Measurements from ENCODE around the gene IGSF21. TPM values are rescaled to one million over a fixed set of nuclear protein-coding genes. Genes with fewer than 3 reads are reported as not detected.

Gene IGSF21
- total and polyA plus RNA-seq, 2 of the 8 experiments (the other 6 are each of a cell fraction or from before 2014, with no cell fraction given) = 22.5 to 28.5 TPM

- Histone ChIP-seq H3K4me2 (ENCODE audit: insufficient read depth in 1 of 2, low read depth in 2 of 2, low read length in 2 of 2) (no peak overlapping the region), H4K8ac (ENCODE audit: extremely low read depth, insufficient read depth, low read length) (no peak overlapping the region), H2BK15ac (ENCODE audit: low read length) (peak overlapping the region; percentile 75; the same call in 1 of the 2 replicates), H3K23ac (ENCODE audit: insufficient read length) (no peak overlapping the region), H3K79me1 (ENCODE audit: low read depth, low read length) (no peaks in the 10 kb centered on the region), H2AK5ac (ENCODE audit: low read depth, low read length) (0 out of 2 replicates have a peak overlapping the region, but pooled peaks have one; percentile 33), H3K79me2 (ENCODE audit: control insufficient read depth in 1 of 2, insufficient read depth in 2 of 2, low read length in 2 of 2) (no peaks in the 10 kb centered on the region), H2BK120ac (replicated peaks; ENCODE audit: low read depth, low read length) (no peak overlapping the region), H3K4me3 (ENCODE audit: extremely low read depth in 1 of 4, insufficient read depth in 2 of 4, low read depth in 3 of 4, low read length in 4 of 4) (no peak overlapping the region), H3K56ac (replicated peaks; ENCODE audit: insufficient read length, low read depth, low read length) (no peak overlapping the region), H3K9ac (replicated peaks in 1 of 4; ENCODE audit: extremely low read depth in 1 of 4, low read depth in 3 of 4, low read length in 3 of 4) (no peak overlapping the region), H3K27me3 (replicated peaks in 1 of 4; ENCODE audit: control insufficient read depth in 3 of 4, extremely low read depth in 1 of 4, insufficient read depth in 3 of 4, low read length in 3 of 4) (no peaks in the 10 kb centered on the region), H2AFZ (ENCODE audit: low read length) (no peak overlapping the region), H4K20me1 (replicated peaks in 1 of 2; ENCODE audit: control insufficient read depth in 1 of 2, insufficient read depth in 2 of 2, low read length in 2 of 2) (no peaks in the 10 kb centered on the region), H3K36me3 (ENCODE audit: control insufficient read depth in 2 of 4, insufficient read depth in 4 of 4, low read length in 3 of 4) (no peaks in the 10 kb centered on the region), H3K18ac (ENCODE audit: extremely low read depth, low read length) (no peak overlapping the region), H4K5ac (ENCODE audit: insufficient read length, low read depth, low read length) (no peak overlapping the region), H3K27ac (ENCODE audit: low read depth, low read length) (no peak overlapping the region), H2BK5ac (ENCODE audit: low read depth, low read length) (no peak overlapping the region), H3K9me3 (ENCODE audit: insufficient read depth in 2 of 2, low read depth in 1 of 2, low read length in 1 of 2) (no peaks in the 10 kb centered on the region), H3K4ac (replicated peaks; ENCODE audit: insufficient read length, low read depth, low read length) (no peak overlapping the region), H3K4me1 (replicated peaks in 1 of 4; ENCODE audit: control insufficient read depth in 3 of 4, insufficient read depth in 4 of 4, low read length in 3 of 4) (peaks cover 0 to 4% (median 3%) of the 10 kb centered on the region in 4 experiments; a peak in 4 of 7 replicates), H2BK20ac (ENCODE audit: low read length) (peak overlapping the region; percentile 61; the same call in 1 of the 2 replicates), H2BK12ac (ENCODE audit: low read depth, low read length) (peak overlapping the region; percentile 39; the same call in 1 of the 2 replicates), H4K91ac (replicated peaks; ENCODE audit: insufficient read length, low read length) (no peak overlapping the region), H3K14ac (ENCODE audit: insufficient read length) (no peak overlapping the region), H3K23me2 (ENCODE audit: low read depth, low read length) (peaks cover 8% of the 10 kb centered on the region; the same call in 1 of the 2 replicates)
- ChIA-PET CTCF (ENCODE audit: partially characterized antibody) (interaction anchor here (0.6 to 2.9 kb wide), 7 partner anchors 9 to 157 kb away, joined by 3 to 15 read pairs (median 4); no protein-coding TSS in a partner anchor), POLR2A (ENCODE audit: partially characterized antibody) (no interaction called here)
- FAIRE-seq (no peak), DNase-seq (ENCODE audit: low read depth in 1 of 2, low spot score in 2 of 2) (no peak)
- TF ChIP-seq CREB1 (IDR thresholded peaks at IDR 0.05) (no peak), BACH1 (IDR thresholded peaks at IDR 0.05; ENCODE audit: low read length) (no peak), RNF2 (IDR thresholded peaks at IDR 0.05; ENCODE audit: borderline replicate concordance, low read depth, low read length, missing control alignments, poor library complexity, severe bottlenecking) (no peak), POLR2AphosphoS5 (IDR thresholded peaks at IDR 0.05; ENCODE audit: low read depth, low read length) (no peak), RBBP5 (IDR thresholded peaks at IDR 0.05; ENCODE audit: borderline replicate concordance, low read depth, low read length) (no peak), GTF2F1 (IDR thresholded peaks at IDR 0.05; ENCODE audit: borderline replicate concordance, low read depth, low read length) (no peak), TAF1 (IDR thresholded peaks at IDR 0.05; ENCODE audit: low read depth, low read length) (no peak), CBX5 (IDR thresholded peaks at IDR 0.05; ENCODE audit: low read depth, low read length) (no peak), HDAC6 (IDR thresholded peaks at IDR 0.05; ENCODE audit: low read depth, low read length) (no peak), CHD1 (IDR thresholded peaks at IDR 0.05; ENCODE audit: low read depth, low read length) (no peak), FOSL1 (IDR thresholded peaks at IDR 0.05; ENCODE audit: insufficient read depth, low read depth, low read length) (no peak), ASH2L (IDR thresholded peaks at IDR 0.05; ENCODE audit: low read length) (no peak), CTBP2 (IDR thresholded peaks at IDR 0.05; ENCODE audit: borderline replicate concordance, insufficient read depth, insufficient read length, low read length) (no peak)
- WGBS, 2 experiments (ENCODE audit: extremely low coverage in 1 of 2, insufficient coverage in 1 of 2, insufficient read length in 1 of 2, insufficient replicate concordance in 2 of 2, low coverage in 1 of 2, low lambda C conversion rate in 2 of 2, missing lambda C conversion rate in 1 of 2) = 72% methylated on average over 2 of the region's 2 CpGs; no CpG with 5 or more reads in 1 of the 2 experiments
These were observed 246.4 kb downstream of the IGSF21 start for GRCh38 chr1:18353992-18354391.
